ENCODE results near the gene TANK.
"Not testable (repeated sequence)": the region's sequence is repeated elsewhere in the genome, so short reads cannot be mapped to it uniquely, and the experiment has no call there.

The TANK gene

DNA sequence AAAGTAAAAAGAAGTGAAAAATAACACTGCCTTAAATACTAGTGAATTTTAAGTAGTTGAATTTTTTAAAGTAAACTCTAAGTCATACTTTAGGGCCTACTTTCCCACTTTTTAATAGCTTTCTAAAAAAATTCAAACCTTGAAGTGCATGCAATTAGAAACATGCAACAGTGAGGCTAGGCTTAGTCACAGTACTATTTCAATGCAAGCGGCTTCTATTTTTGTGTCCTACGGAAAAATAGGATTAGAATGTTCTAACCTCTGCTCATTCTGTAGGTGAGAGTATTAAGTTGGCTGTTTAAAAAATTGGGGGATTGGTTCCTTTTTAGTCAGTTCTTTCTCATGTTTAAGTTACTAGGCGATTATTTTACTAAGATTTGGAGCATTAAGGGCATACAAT lies 108.9 kb downstream of the TANK start:
- Histone ChIP-seq H3K27ac (ENCODE audit: low read length) (no peak overlapping the region), H2AFZ (ENCODE audit: low read depth, low read length) (no peak overlapping the region), H3K4me3 (ENCODE audit: low read depth in 1 of 2, low read length in 2 of 2) (no peak overlapping the region), H3K4me2 (ENCODE audit: insufficient read depth, low read length) (no peak overlapping the region), H4K20me1 (ENCODE audit: insufficient read depth, low read length) (no peaks in the 10 kb centered on the region), H3K4me1 (ENCODE audit: insufficient read depth, low read length) (no peaks in the 10 kb centered on the region), H3K9me3 (ENCODE audit: insufficient read depth, low read length, severe bottlenecking) (no peaks in the 10 kb centered on the region), H3K36me3 (ENCODE audit: insufficient read depth, low read length) (no peaks in the 10 kb centered on the region), H3K79me2 (ENCODE audit: insufficient read depth, low read length) (no peaks in the 10 kb centered on the region), H3K27me3 (ENCODE audit: insufficient read depth, low read length, poor library complexity) (no peaks in the 10 kb centered on the region), H3K9ac (ENCODE audit: low read depth, low read length) (no peak overlapping the region)
- no peak for TF ChIP-seq CTCF (IDR thresholded peaks at IDR 0.05; ENCODE audit: borderline replicate concordance, extremely low read depth, low read length, poor library complexity, severe bottlenecking)
- no peak for TF ChIP-seq EZH2 (IDR thresholded peaks at IDR 0.05; ENCODE audit: borderline replicate concordance, low read depth, low read length, severe bottlenecking)
- no peak for ATAC-seq (ENCODE audit: insufficient read depth, low read depth)
- no peak for DNase-seq

GRCh38 chr2:161273038-161273760 lies 113.0 kb downstream of the TANK start:
- Histone ChIP-seq H4K20me1 (ENCODE audit: insufficient read depth, low read length) (no peaks in the 10 kb centered on the region), H3K9ac (ENCODE audit: low read depth, low read length) (no peak overlapping the region), H3K4me1 (ENCODE audit: insufficient read depth, low read length) (no peaks in the 10 kb centered on the region), H3K4me3 (ENCODE audit: low read depth in 1 of 2, low read length in 2 of 2) (no peak overlapping the region), H2AFZ (ENCODE audit: low read depth, low read length) (no peak overlapping the region), H3K9me3 (ENCODE audit: insufficient read depth, low read length, severe bottlenecking) (no peaks in the 10 kb centered on the region), H3K27ac (ENCODE audit: low read length) (no peak overlapping the region), H3K27me3 (ENCODE audit: insufficient read depth, low read length, poor library complexity) (no peaks in the 10 kb centered on the region), H3K36me3 (ENCODE audit: insufficient read depth, low read length) (no peaks in the 10 kb centered on the region), H3K79me2 (ENCODE audit: insufficient read depth, low read length) (no peaks in the 10 kb centered on the region), H3K4me2 (ENCODE audit: insufficient read depth, low read length) (no peak overlapping the region)
- DNase-seq (no peak), ATAC-seq (ENCODE audit: insufficient read depth, low read depth) (peak; percentile 85)
- no peak for TF ChIP-seq EZH2 (IDR thresholded peaks at IDR 0.05; ENCODE audit: borderline replicate concordance, low read depth, low read length, severe bottlenecking)
- peak; percentile 85 for TF ChIP-seq CTCF (IDR thresholded peaks at IDR 0.05; ENCODE audit: borderline replicate concordance, extremely low read depth, low read length, poor library complexity, severe bottlenecking)

DNA sequence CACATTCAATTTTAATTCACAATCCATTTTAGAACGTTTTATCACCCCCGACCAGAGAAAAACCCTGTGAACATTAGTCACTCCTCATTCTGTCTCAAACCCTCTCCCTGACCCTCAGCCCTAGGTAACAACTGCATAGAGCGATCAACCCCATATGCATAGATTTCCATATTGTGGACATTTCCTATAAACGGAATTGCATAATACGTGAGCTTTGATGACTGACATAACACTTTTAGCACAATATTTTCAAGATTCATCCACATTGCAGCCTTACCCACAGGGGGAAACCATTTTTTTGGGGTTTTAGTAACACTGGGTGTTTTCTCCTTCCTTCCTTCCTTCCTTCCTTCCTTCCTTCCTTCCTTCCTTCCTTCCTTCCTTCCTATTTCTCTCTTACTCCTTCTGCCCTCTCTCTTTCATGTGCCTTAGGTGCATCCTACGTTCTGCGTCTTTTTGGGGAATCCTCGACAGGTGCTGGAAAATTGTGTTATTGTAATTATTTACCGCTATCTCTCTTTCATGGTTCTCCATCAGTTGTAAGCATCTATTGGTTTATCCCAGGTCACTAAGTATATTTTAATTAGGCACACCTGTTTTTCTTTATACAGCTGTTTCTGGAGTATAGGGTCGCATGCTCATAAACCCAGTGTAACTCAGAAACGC lies 118.5 kb downstream of the TANK start:
- H3K36me3 ChIP-seq (ENCODE audit: insufficient read depth, low read length); H3K9ac ChIP-seq (ENCODE audit: low read depth, low read length); H4K20me1 ChIP-seq (ENCODE audit: insufficient read depth, low read length); H3K4me3 ChIP-seq (ENCODE audit: low read depth in 1 of 2, low read length in 2 of 2); H3K4me2 ChIP-seq (ENCODE audit: insufficient read depth, low read length); ATAC-seq (ENCODE audit: insufficient read depth, low read depth); H3K9me3 ChIP-seq (ENCODE audit: insufficient read depth, low read length, severe bottlenecking); H3K27me3 ChIP-seq (ENCODE audit: insufficient read depth, low read length, poor library complexity); DNase-seq; H2AFZ ChIP-seq (ENCODE audit: low read depth, low read length); H3K79me2 ChIP-seq (ENCODE audit: insufficient read depth, low read length); H3K27ac ChIP-seq (ENCODE audit: low read length): not testable (repeated sequence)
- H3K4me1 ChIP-seq (ENCODE audit: insufficient read depth, low read length): peaks cover 17% of the 10 kb centered on the region

- H3K4me1 ChIP-seq (ENCODE audit: insufficient read depth, low read length): peaks cover 17% of the 10 kb centered on the region
- H3K27me3 ChIP-seq (ENCODE audit: insufficient read depth, low read length, poor library complexity); H3K27ac ChIP-seq (ENCODE audit: low read length); H2AFZ ChIP-seq (ENCODE audit: low read depth, low read length); H3K36me3 ChIP-seq (ENCODE audit: insufficient read depth, low read length); H3K9me3 ChIP-seq (ENCODE audit: insufficient read depth, low read length, severe bottlenecking); DNase-seq; H3K4me3 ChIP-seq (ENCODE audit: low read depth in 1 of 2, low read length in 2 of 2); ATAC-seq (ENCODE audit: insufficient read depth, low read depth); H4K20me1 ChIP-seq (ENCODE audit: insufficient read depth, low read length); H3K79me2 ChIP-seq (ENCODE audit: insufficient read depth, low read length); H3K4me2 ChIP-seq (ENCODE audit: insufficient read depth, low read length); H3K9ac ChIP-seq (ENCODE audit: low read depth, low read length): not testable (repeated sequence)
These were observed 119.1 kb downstream of the TANK start for GRCh38 chr2:161279230-161279815.
